Stimulated activated CD4-positive, alpha-beta T cell treated with anti-CD3 and anti-CD28 coated beads, Interleukin-1b, Interleukin-23, amount 100 ng/mL, for 1 hour (primary cell): ENCODE measurements around the gene THRB.

ENCODE experiments used
- DNase-seq, 2 donors: peaks; one replicate each; pipeline ENCODE4 v3.0.0-alpha.2; 2020; ENCODE audit warnings: low read depth in 2 of 2

The THRB gene

GRCh38 chr3:24494618-24495325 is at the start of gene THRB:
THRB (minus strand) TSS chr3:24494850.
- DNase-seq = no peak

- no peak for DNase-seq
Measured at GRCh38 chr3:24541935-24542334, 47.3 kb upstream of the THRB start.

- DNase-seq = no peak
Measured at GRCh38 chr3:24540821-24541220, 46.2 kb upstream of the THRB start.

- DNase-seq = no peak
Measured at GRCh38 chr3:24539699-24540098, 45.0 kb upstream of the THRB start.

- DNase-seq = no peak
Measured at GRCh38 chr3:24538891-24539290, 44.2 kb upstream of the THRB start.

GRCh38 chr3:24533561-24534193 is 39.0 kb upstream of the THRB start:
- no peak for DNase-seq

GRCh38 chr3:24530471-24530870 is 35.8 kb upstream of the THRB start:
- DNase-seq = no peak

GRCh38 chr3:24529210-24529609 is 34.6 kb upstream of the THRB start:
- no peak for DNase-seq

- DNase-seq = no peak
Measured at GRCh38 chr3:24526640-24527212, 32.1 kb upstream of the THRB start.

GRCh38 chr3:24525557-24525956 is 30.9 kb upstream of the THRB start:
- no peak for DNase-seq

GRCh38 chr3:24525022-24525421 is 30.4 kb upstream of the THRB start:
- DNase-seq = no peak

- DNase-seq = no peak
Measured at GRCh38 chr3:24523988-24524727, 29.5 kb upstream of the THRB start.

- no peak for DNase-seq
Measured at GRCh38 chr3:24523215-24523614, 28.6 kb upstream of the THRB start.

GRCh38 chr3:24522146-24522579 is 27.5 kb upstream of the THRB start:
- DNase-seq = no peak

GRCh38 chr3:24521420-24522145 is 26.9 kb upstream of the THRB start:
- no peak for DNase-seq

- DNase-seq = no peak
Measured at GRCh38 chr3:24520976-24521419, 26.3 kb upstream of the THRB start.

- DNase-seq = no peak
Measured at GRCh38 chr3:24520101-24520495, 25.4 kb upstream of the THRB start.

- DNase-seq = no peak
Measured at GRCh38 chr3:24519368-24520100, 24.9 kb upstream of the THRB start.

- no peak for DNase-seq
Measured at GRCh38 chr3:24518990-24519367, 24.3 kb upstream of the THRB start.

- DNase-seq = no peak
Measured at GRCh38 chr3:24514119-24514518, 19.5 kb upstream of the THRB start.

- DNase-seq = no peak
Measured at GRCh38 chr3:24513463-24513862, 18.8 kb upstream of the THRB start.
